ENCODE data around the gene FXYD1. TPM values are rescaled to one million over a fixed set of nuclear protein-coding genes. Genes with fewer than 3 reads are reported as not detected.

The FXYD1 gene
- total RNA-seq, 1 donor from 2014 or later: not detected

DNA sequence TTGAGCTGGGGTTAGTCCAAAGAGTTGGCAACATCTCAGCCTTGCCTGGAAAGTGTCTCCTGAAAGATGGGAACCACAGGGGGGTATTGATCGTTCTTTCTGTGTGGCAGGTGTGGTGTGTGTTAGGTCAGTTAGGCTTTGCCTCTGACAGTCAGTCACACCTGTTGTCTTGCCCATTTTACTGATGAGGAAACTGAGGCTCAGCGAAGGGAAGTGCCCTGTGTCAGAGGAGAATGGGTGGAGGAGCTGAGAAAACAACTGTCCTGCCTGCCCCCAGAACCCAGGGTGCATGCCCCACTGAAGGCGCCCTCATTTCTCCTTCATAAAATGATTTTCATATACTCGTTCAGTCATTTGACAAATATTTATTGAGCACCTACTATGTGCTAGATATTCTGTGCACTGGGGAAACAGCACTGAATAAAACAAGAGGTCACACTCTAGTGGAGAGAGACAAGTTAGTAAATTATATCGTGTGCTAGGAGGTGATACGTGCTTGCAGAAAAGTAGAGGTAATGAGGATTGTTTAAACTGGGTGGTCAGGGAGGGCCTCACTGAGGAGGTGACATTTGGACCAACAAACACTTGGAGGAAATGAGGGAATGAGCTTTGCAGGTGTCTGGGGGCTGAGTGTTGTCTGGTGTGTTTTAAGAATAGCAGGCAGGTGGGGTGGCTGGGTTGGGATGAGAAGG lies 17.5 kb downstream of the FXYD1 start:
- Histone ChIP-seq H3F3A (ENCODE audit: low read depth) (peaks cover 6% of the 10 kb centered on the region), H3K79me2 (ENCODE audit: low read depth) (no peaks in the 10 kb centered on the region), H3K36me3 (no peaks in the 10 kb centered on the region), H3K9me3 (ENCODE audit: low read depth) (no peaks in the 10 kb centered on the region), H3K4me2 (peak overlapping the region; percentile 85), H3K9ac (no peak overlapping the region), H3K27ac (no peak overlapping the region), H3K4me1 (peaks cover 12% of the 10 kb centered on the region), H2AFZ (replicated peaks) (no peak overlapping the region), H4K20me1 (ENCODE audit: low read depth) (no peaks in the 10 kb centered on the region), H3K4me3 (no peak overlapping the region), H3K27me3 (peaks cover 43% of the 10 kb centered on the region)
- H3K4me1 Mint-ChIP-seq: peaks cover 21% of the 10 kb centered on the region
- H3K9me3 Mint-ChIP-seq: no peaks in the 10 kb centered on the region
- H3K27me3 Mint-ChIP-seq (ENCODE audit: insufficient read depth, low read depth): peaks cover 52% of the 10 kb centered on the region
- no peak for TF ChIP-seq EZH2 (IDR thresholded peaks at IDR 0.05)
- TF ChIP-seq, protein P1, sequence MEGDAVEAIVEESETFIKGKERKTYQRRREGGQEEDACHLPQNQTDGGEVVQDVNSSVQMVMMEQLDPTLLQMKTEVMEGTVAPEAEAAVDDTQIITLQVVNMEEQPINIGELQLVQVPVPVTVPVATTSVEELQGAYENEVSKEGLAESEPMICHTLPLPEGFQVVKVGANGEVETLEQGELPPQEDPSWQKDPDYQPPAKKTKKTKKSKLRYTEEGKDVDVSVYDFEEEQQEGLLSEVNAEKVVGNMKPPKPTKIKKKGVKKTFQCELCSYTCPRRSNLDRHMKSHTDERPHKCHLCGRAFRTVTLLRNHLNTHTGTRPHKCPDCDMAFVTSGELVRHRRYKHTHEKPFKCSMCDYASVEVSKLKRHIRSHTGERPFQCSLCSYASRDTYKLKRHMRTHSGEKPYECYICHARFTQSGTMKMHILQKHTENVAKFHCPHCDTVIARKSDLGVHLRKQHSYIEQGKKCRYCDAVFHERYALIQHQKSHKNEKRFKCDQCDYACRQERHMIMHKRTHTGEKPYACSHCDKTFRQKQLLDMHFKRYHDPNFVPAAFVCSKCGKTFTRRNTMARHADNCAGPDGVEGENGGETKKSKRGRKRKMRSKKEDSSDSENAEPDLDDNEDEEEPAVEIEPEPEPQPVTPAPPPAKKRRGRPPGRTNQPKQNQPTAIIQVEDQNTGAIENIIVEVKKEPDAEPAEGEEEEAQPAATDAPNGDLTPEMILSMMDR (IDR thresholded peaks at IDR 0.05): no peak
- no peak for TF ChIP-seq EZH2phosphoT487 (IDR thresholded peaks at IDR 0.05)
- no peaks in the 10 kb centered on the region for H3K36me3 Mint-ChIP-seq
- no peak overlapping the region for H3K27ac Mint-ChIP-seq
- DNase-seq (ENCODE audit: low spot score): no peak
- H3K4me3 Mint-ChIP-seq: no peak overlapping the region

DNA sequence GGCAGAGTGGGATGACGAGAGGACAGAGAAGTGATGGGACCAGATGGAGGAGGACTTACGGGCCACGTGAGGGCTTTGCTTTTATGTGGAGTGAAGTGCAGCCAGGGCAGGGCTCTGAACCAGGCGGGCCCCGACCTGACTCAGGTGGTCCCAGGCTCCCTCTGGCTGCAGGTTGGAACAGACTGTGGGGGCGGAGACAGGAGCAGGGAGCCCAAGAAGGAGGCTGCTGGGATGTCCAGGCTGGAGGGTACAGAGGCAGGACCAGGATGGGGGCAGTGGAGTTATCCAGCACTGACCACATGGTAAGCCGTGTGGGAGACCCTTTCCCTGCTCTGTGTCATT lies 18.0 kb downstream of the FXYD1 start:
- H3K9me3 Mint-ChIP-seq: no peaks in the 10 kb centered on the region
- no peak overlapping the region for H3K4me3 ChIP-seq
- H3K27me3 ChIP-seq: peaks cover 43% of the 10 kb centered on the region
- H3K27me3 Mint-ChIP-seq (ENCODE audit: insufficient read depth, low read depth): peaks cover 48% of the 10 kb centered on the region
- peaks cover 21% of the 10 kb centered on the region for H3K4me1 Mint-ChIP-seq
- peaks cover 12% of the 10 kb centered on the region for H3K4me1 ChIP-seq
- no peaks in the 10 kb centered on the region for H3K79me2 ChIP-seq (ENCODE audit: low read depth)
- TF ChIP-seq EZH2 (IDR thresholded peaks at IDR 0.05): no peak
- TF ChIP-seq, protein P1 (IDR thresholded peaks at IDR 0.05): no peak
- no peak for TF ChIP-seq EZH2phosphoT487 (IDR thresholded peaks at IDR 0.05)
- no peak overlapping the region for H3K27ac Mint-ChIP-seq
- no peaks in the 10 kb centered on the region for H3K36me3 Mint-ChIP-seq
- H3F3A ChIP-seq (ENCODE audit: low read depth): peaks cover 6% of the 10 kb centered on the region
- no peak overlapping the region for H3K4me2 ChIP-seq
- H4K20me1 ChIP-seq (ENCODE audit: low read depth): no peaks in the 10 kb centered on the region
- H3K27ac ChIP-seq: no peak overlapping the region
- DNase-seq (ENCODE audit: low spot score): no peak
- no peaks in the 10 kb centered on the region for H3K36me3 ChIP-seq
- no peak overlapping the region for H2AFZ ChIP-seq (replicated peaks)
- no peak overlapping the region for H3K9ac ChIP-seq
- H3K4me3 Mint-ChIP-seq: no peak overlapping the region
- H3K9me3 ChIP-seq (ENCODE audit: low read depth): no peaks in the 10 kb centered on the region

DNA sequence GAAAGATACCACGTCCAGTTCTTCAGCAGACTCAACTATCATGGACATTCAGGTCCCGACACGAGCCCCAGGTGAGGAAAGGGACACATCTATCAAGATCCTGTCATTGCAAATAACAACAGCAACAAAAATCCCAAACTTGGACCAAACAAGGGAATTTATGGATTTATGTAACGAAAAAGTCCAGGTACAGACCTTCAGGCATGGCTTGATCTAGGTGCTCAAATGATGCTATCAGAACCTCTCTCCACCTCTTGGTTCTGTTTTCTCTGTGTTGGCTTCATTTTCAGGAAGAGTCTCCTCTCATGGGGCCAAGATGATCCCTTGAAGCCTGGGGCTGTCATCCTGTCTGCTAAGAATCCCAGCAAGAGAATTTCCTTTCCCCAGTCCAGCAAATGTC lies 18.8 kb downstream of the FXYD1 start:
- no peak overlapping the region for H3K4me3 Mint-ChIP-seq
- peaks cover 39% of the 10 kb centered on the region for H3K27me3 ChIP-seq
- peaks cover 44% of the 10 kb centered on the region for H3K27me3 Mint-ChIP-seq (ENCODE audit: insufficient read depth, low read depth)
- no peak overlapping the region for H3K27ac Mint-ChIP-seq
- no peaks in the 10 kb centered on the region for H3K79me2 ChIP-seq (ENCODE audit: low read depth)
- H3K4me1 ChIP-seq: peaks cover 12% of the 10 kb centered on the region
- peaks cover 6% of the 10 kb centered on the region for H3F3A ChIP-seq (ENCODE audit: low read depth)
- no peak for DNase-seq (ENCODE audit: low spot score)
- H4K20me1 ChIP-seq (ENCODE audit: low read depth): no peaks in the 10 kb centered on the region
- no peaks in the 10 kb centered on the region for H3K9me3 Mint-ChIP-seq
- no peaks in the 10 kb centered on the region for H3K36me3 ChIP-seq
- H3K4me2 ChIP-seq: no peak overlapping the region
- no peak overlapping the region for H2AFZ ChIP-seq (replicated peaks)
- no peaks in the 10 kb centered on the region for H3K9me3 ChIP-seq (ENCODE audit: low read depth)
- peaks cover 17% of the 10 kb centered on the region for H3K4me1 Mint-ChIP-seq
- TF ChIP-seq EZH2 (IDR thresholded peaks at IDR 0.05): no peak
- H3K9ac ChIP-seq: no peak overlapping the region
- no peak overlapping the region for H3K4me3 ChIP-seq
- H3K36me3 Mint-ChIP-seq: no peaks in the 10 kb centered on the region
- no peak overlapping the region for H3K27ac ChIP-seq

DNA sequence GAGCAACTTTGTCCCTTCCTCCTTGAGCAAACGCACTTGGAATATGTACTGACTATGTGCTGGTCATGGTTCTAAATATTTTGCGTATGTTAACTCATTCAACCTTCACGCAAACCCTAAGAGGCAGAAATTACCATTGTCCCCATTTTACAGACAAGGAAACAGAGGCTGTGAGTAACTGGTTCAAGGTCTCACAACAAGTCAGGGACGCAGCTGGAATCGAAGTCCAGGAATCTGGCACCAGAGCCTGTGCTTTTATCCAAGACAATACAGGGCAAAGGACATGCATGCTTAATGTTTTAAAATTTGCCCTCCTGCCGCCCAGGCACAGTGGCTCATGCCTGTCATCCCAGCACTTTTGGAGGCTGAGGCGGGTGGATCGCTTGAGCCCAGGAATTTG lies 21.0 kb downstream of the FXYD1 start:
- no peaks in the 10 kb centered on the region for H3K9me3 ChIP-seq (ENCODE audit: low read depth)
- H2AFZ ChIP-seq (replicated peaks): no peak overlapping the region
- no peaks in the 10 kb centered on the region for H3K36me3 ChIP-seq
- peaks cover 9% of the 10 kb centered on the region for H3K9me3 Mint-ChIP-seq
- no peaks in the 10 kb centered on the region for H3F3A ChIP-seq (ENCODE audit: low read depth)
- H3K4me1 Mint-ChIP-seq: peaks cover 6% of the 10 kb centered on the region
- peaks cover 4% of the 10 kb centered on the region for H3K4me1 ChIP-seq
- H3K79me2 ChIP-seq (ENCODE audit: low read depth): no peaks in the 10 kb centered on the region
- peaks cover 17% of the 10 kb centered on the region for H3K27me3 ChIP-seq
- no peak overlapping the region for H3K4me2 ChIP-seq
- TF ChIP-seq, protein P1 (IDR thresholded peaks at IDR 0.05): no peak
- TF ChIP-seq EZH2 (IDR thresholded peaks at IDR 0.05) (no peak), EZH2phosphoT487 (IDR thresholded peaks at IDR 0.05) (no peak)
- no peak overlapping the region for H3K27ac ChIP-seq
- no peak overlapping the region for H3K4me3 Mint-ChIP-seq
- H3K4me3 ChIP-seq: no peak overlapping the region
- H3K27me3 Mint-ChIP-seq (ENCODE audit: insufficient read depth, low read depth): peaks cover 28% of the 10 kb centered on the region
- H3K36me3 Mint-ChIP-seq: no peaks in the 10 kb centered on the region
- no peak for DNase-seq (ENCODE audit: low spot score)
- H4K20me1 ChIP-seq (ENCODE audit: low read depth): no peaks in the 10 kb centered on the region
- no peak overlapping the region for H3K9ac ChIP-seq
- no peak overlapping the region for H3K27ac Mint-ChIP-seq

Data from neural progenitor cell (in vitro differentiated cells).